A673 (cell line): ENCODE measurements around the gene HES7. TPM values are rescaled to one million over a fixed set of nuclear protein-coding genes. Genes with fewer than 3 reads are reported as not detected.

Experiments used
- BruUV-seq: library from RNA; stranded (reverse); fragments of 400-500 nt; replicated peaks from 2 replicates; lab custom pipeline; 2021; lab: Mats Ljungman, UMichigan
- CTCF ChIA-PET: fragments of 300-600 bp; sonication (Branson Sonifier 250); formaldehyde crosslinking; loops from one replicate; lab custom pipeline; 2022; ENCODE audit warnings: antibody characterized with exemption; lab: Charles Lee
- POLR2A ChIA-PET: fragments of 300-600 bp; sonication (Branson Sonifier 250); formaldehyde crosslinking; loops from one replicate; lab custom pipeline; 2022; ENCODE audit warnings: antibody characterized with exemption; ENCODE audit not compliant: low non-redundant PET; lab: Charles Lee
- DNase-seq: peaks from one replicate; pipeline ENCODE4 v3.0.0-alpha.2; 2015; ENCODE audit warnings: low spot score
- H3K27ac ChIP-seq: fragments of 200-600 bp; sonication (generic); 2 replicates; pipeline ENCODE4 v1.5.1; 2016; ENCODE audit warnings: mixed run types, low read depth, mild to moderate bottlenecking, mixed read lengths, antibody characterized with exemption, low read length; ENCODE audit not compliant: poor library complexity, severe bottlenecking
- H3K27me3 ChIP-seq: fragments of 200-600 bp; sonication (generic); replicated peaks from 2 replicates; pipeline ENCODE4 v1.6.1; 2017; ENCODE audit warnings: mixed run types, low read depth, mild to moderate bottlenecking, mixed read lengths, antibody characterized with exemption, low read length; ENCODE audit not compliant: insufficient read depth, poor library complexity
- H3K36me3 ChIP-seq: fragments of 200-600 bp; sonication (generic); 2 replicates; pipeline ENCODE4 v1.6.1; 2016; ENCODE audit warnings: mixed run types, mild to moderate bottlenecking, mixed read lengths, antibody characterized with exemption, low read length; ENCODE audit not compliant: insufficient read depth, poor library complexity, severe bottlenecking
- H3K4me1 ChIP-seq: fragments of 200-600 bp; sonication (generic); 2 replicates; pipeline ENCODE4 v1.6.1; 2017; ENCODE audit warnings: mixed run types, mild to moderate bottlenecking, mixed read lengths, antibody characterized with exemption, low read length; ENCODE audit not compliant: insufficient read depth, poor library complexity, severe bottlenecking
- H3K4me3 ChIP-seq: fragments of 200-600 bp; sonication (generic); 2 replicates; pipeline ENCODE4 v1.5.1; 2016; ENCODE audit warnings: low read depth, mixed run types, mild to moderate bottlenecking, mixed read lengths, low read length; ENCODE audit not compliant: poor library complexity, severe bottlenecking
- H3K9me3 ChIP-seq: fragments of 200-600 bp; sonication (generic); 2 replicates; pipeline ENCODE4 v1.6.1; 2016; ENCODE audit warnings: mixed run types, low read depth, mild to moderate bottlenecking, mixed read lengths, antibody characterized with exemption, low read length; ENCODE audit not compliant: poor library complexity, severe bottlenecking
- CTCF ChIP-seq: fragments of 300-800, 200-600 bp; sonication (generic); conservative IDR thresholded peaks from 2 replicates; pipeline ENCODE4 v1.5.1; 2017; ENCODE audit warnings: low read depth, mild to moderate bottlenecking, antibody characterized with exemption, low read length, moderate library complexity, mixed read lengths
- EZH2 ChIP-seq: fragments of 200-600 bp; sonication (generic); IDR thresholded peaks from 2 replicates; pipeline ENCODE4 v1.6.1; 2017; ENCODE audit warnings: borderline replicate concordance, low read depth, mild to moderate bottlenecking, mixed read lengths, antibody characterized with exemption, low read length; ENCODE audit not compliant: poor library complexity, severe bottlenecking
- intact Hi-C: fragments of 100-400 bp; cut with micrococcal nuclease; formaldehyde crosslinking; loops from one replicate; pipeline ENCODE4 v1.10.0; 2022; ENCODE audit not compliant: unreplicated experiment
- total RNA-seq: library from RNA; stranded (reverse); gene quantifications from 2 replicates; pipeline ENCODE4 v1.2.3, GENCODE V29; 2021

HES7 gene
- total RNA-seq, 1 experiment from 2014 or later: 1.7 TPM

GRCh38 chr17:8155231-8155995, 31.5 kb upstream of the HES7 start:
- ChIA-PET CTCF (interaction anchor here (0.5 to 0.9 kb wide), 2 partner anchors 33 to 61 kb away, joined by 4 to 5 read pairs; no protein-coding TSS in a partner anchor), POLR2A (no interaction called here)
- Histone ChIP-seq H3K4me1 (peaks cover 43% of the 10 kb centered on the region), H3K4me3 (peak overlapping the region; percentile 51), H3K9me3 (no peaks in the 10 kb centered on the region), H3K36me3 (peaks cover 13% of the 10 kb centered on the region), H3K27me3 (no peaks in the 10 kb centered on the region), H3K27ac (peak overlapping the region; percentile 97)
- DNase-seq: no peak
- no TSS peak for BruUV-seq
- intact Hi-C loops: no loop called here
- TF ChIP-seq CTCF: no peak
- TF ChIP-seq EZH2: no peak

DNA sequence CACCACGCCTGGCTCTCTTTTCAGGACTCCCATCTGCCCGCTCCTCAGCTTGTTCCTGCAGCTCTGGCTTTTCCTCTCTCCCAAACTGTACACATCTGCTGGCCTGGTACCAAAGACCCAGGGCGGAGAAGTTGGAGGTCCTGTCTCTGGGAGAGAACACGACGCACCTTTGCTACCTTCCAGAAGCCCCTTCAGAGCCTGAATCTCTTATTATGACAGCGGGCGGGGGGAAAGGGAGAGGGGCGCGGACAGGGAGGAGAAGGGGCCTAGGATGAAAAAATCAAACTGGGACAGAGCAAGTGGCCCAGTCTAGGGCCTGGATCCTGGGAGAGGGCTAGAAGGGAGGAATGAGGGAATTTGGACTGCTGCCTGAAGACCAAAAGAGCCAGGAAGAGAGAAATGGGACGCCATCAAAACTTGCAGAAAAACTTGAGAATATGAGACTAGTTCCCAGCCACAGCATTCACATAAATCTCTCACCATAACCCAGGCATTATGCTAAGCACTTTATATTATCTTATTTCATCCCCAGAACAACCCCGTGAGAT, 30.8 kb upstream of the HES7 start:
- BruUV-seq: no TSS peak
- Histone ChIP-seq H3K27ac (peak overlapping the region; percentile 97), H3K36me3 (peaks cover 16% of the 10 kb centered on the region), H3K27me3 (no peaks in the 10 kb centered on the region), H3K9me3 (no peaks in the 10 kb centered on the region), H3K4me1 (peaks cover 43% of the 10 kb centered on the region), H3K4me3 (peak overlapping the region; percentile 51)
- no peak for DNase-seq
- ChIA-PET POLR2A (no interaction called here), CTCF (no interaction called here)
- intact Hi-C loops: loop anchor here (1.0 kb wide), 1 partner anchor 19 kb away; no protein-coding TSS in a partner anchor
- no peak for TF ChIP-seq CTCF
- no peak for TF ChIP-seq EZH2

- H3K27ac ChIP-seq: peak overlapping the region; percentile 97
- intact Hi-C loops: loop anchor here (1.0 kb wide), 1 partner anchor 19 kb away; no protein-coding TSS in a partner anchor
- ChIA-PET POLR2A (no interaction called here), CTCF (no interaction called here)
- DNase-seq: peak; percentile 97
- BruUV-seq: no TSS peak
- H3K9me3 ChIP-seq: no peaks in the 10 kb centered on the region
- peaks cover 43% of the 10 kb centered on the region for H3K4me1 ChIP-seq
- H3K4me3 ChIP-seq: peak overlapping the region; percentile 51
- peaks cover 18% of the 10 kb centered on the region for H3K36me3 ChIP-seq
- no peaks in the 10 kb centered on the region for H3K27me3 ChIP-seq
- TF ChIP-seq CTCF: no peak
- no peak for TF ChIP-seq EZH2
Observed at GRCh38 chr17:8153957-8154607, 30.2 kb upstream of the HES7 start.
